Large intestine (tissue), 3 donors: ENCODE data around the gene IFITM10. TPM values are rescaled to one million over a fixed set of nuclear protein-coding genes. Genes with fewer than 3 reads are reported as not detected.
A peak's percentile ranks its signal among the peaks of the same experiment; 100 is the strongest.
"Not testable (repeated sequence)": the region's sequence is repeated elsewhere in the genome, so short reads cannot be mapped to it uniquely, and the experiment has no call there.

Source experiments
- DNase-seq, 2 donors: peaks; one replicate each; pipeline versions ENCODE4 v3.0.0 to v3.0.0-alpha.2; 2013
- H3K27ac ChIP-seq: one replicate; pipeline ENCODE4 v1.5.1; 2013; ENCODE audit warnings: low read length
- H3K27me3 ChIP-seq: 2 replicates; pipeline ENCODE4 v1.6.1; 2013; ENCODE audit warnings: low read length; ENCODE audit not compliant: control insufficient read depth, insufficient read depth
- H3K36me3 ChIP-seq: 2 replicates; pipeline ENCODE4 v1.6.1; 2013; ENCODE audit warnings: low read length; ENCODE audit not compliant: control insufficient read depth, insufficient read depth
- H3K4me1 ChIP-seq: one replicate; pipeline ENCODE4 v1.6.1; 2013; ENCODE audit warnings: low read length; ENCODE audit not compliant: control insufficient read depth, insufficient read depth
- H3K4me3 ChIP-seq: one replicate; pipeline ENCODE4 v1.5.1; 2013; ENCODE audit warnings: low read length
- H3K9me3 ChIP-seq: one replicate; pipeline ENCODE4 v1.6.1; 2013; ENCODE audit warnings: mild to moderate bottlenecking, low read depth, low read length, moderate library complexity; ENCODE audit not compliant: control insufficient read depth
- WGBS: methylation state at CpG from one replicate; pipeline ENCODE4 v1.1.5; 2013; ENCODE audit warnings: low lambda C conversion rate; ENCODE audit not compliant: insufficient coverage; 5-methylcytosine and 5-hydroxymethylcytosine counted together
- polyA plus RNA-seq: library from polyadenylated mRNA; unstranded; fragments of 120-200 nt; gene quantifications from one replicate; pipeline ENCODE4 v1.2.1, GENCODE V29; 2013

The IFITM10 gene
- polyA plus RNA-seq, 1 donor, result 0.67 TPM

GRCh38 chr11:1770528-1770927 is 20.1 kb upstream of the IFITM10 start:
- no peaks in the 10 kb centered on the region for H3K36me3 ChIP-seq
- DNase-seq, result no peak
- no peak overlapping the region for H3K4me3 ChIP-seq
- peaks cover 6% of the 10 kb centered on the region for H3K9me3 ChIP-seq
- peaks cover 5% of the 10 kb centered on the region for H3K4me1 ChIP-seq
- WGBS, result 100% methylated on average over 1 of the region's 5 CpGs
- no peak overlapping the region for H3K27ac ChIP-seq
- peaks cover 2% of the 10 kb centered on the region for H3K27me3 ChIP-seq

GRCh38 chr11:1770061-1770460 is 19.7 kb upstream of the IFITM10 start:
- Histone ChIP-seq H3K9me3 (peaks cover 4% of the 10 kb centered on the region), H3K4me1 (peaks cover 5% of the 10 kb centered on the region), H3K4me3 (no peak overlapping the region), H3K36me3 (no peaks in the 10 kb centered on the region), H3K27ac (no peak overlapping the region), H3K27me3 (peaks cover 2% of the 10 kb centered on the region)
- no peak for DNase-seq
- no CpG with 5 or more reads among the region's 7 CpGs for WGBS

GRCh38 chr11:1769304-1769936 is 19.0 kb upstream of the IFITM10 start:
- not testable (repeated sequence) for H3K9me3 ChIP-seq, H3K27me3 ChIP-seq, H3K4me3 ChIP-seq, H3K27ac ChIP-seq, H3K36me3 ChIP-seq, H3K4me1 ChIP-seq
- DNase-seq, result peak; percentile 50 to 81
- WGBS, result 57% methylated on average over 1 of the region's 9 CpGs

- H3K27me3 ChIP-seq, result peaks cover 2% of the 10 kb centered on the region
- H3K9me3 ChIP-seq, result no peaks in the 10 kb centered on the region
- no peak overlapping the region for H3K4me3 ChIP-seq
- peaks cover 10% of the 10 kb centered on the region for H3K4me1 ChIP-seq
- no peak overlapping the region for H3K27ac ChIP-seq
- H3K36me3 ChIP-seq, result no peaks in the 10 kb centered on the region
- no CpG with 5 or more reads among the region's 7 CpGs for WGBS
- DNase-seq, result no peak
Observed at GRCh38 chr11:1768141-1768469, 17.7 kb upstream of the IFITM10 start.

GRCh38 chr11:1767399-1768140 is 17.2 kb upstream of the IFITM10 start:
- Histone ChIP-seq H3K4me1 (peaks cover 12% of the 10 kb centered on the region), H3K27me3 (peaks cover 2% of the 10 kb centered on the region), H3K4me3 (no peak overlapping the region), H3K36me3 (no peaks in the 10 kb centered on the region), H3K9me3 (no peaks in the 10 kb centered on the region), H3K27ac (no peak overlapping the region)
- no CpG with 5 or more reads among the region's 19 CpGs for WGBS
- no peak for DNase-seq

GRCh38 chr11:1766719-1767398 is 16.5 kb upstream of the IFITM10 start:
- Histone ChIP-seq H3K4me3 (no peak overlapping the region), H3K27ac (no peak overlapping the region), H3K36me3 (peaks cover 3% of the 10 kb centered on the region), H3K9me3 (no peaks in the 10 kb centered on the region), H3K27me3 (peaks cover 2% of the 10 kb centered on the region), H3K4me1 (peaks cover 14% of the 10 kb centered on the region)
- WGBS, result no CpG with 5 or more reads among the region's 22 CpGs
- DNase-seq, result no peak

GRCh38 chr11:1765871-1766718 is 15.7 kb upstream of the IFITM10 start:
- H3K4me1 ChIP-seq, result peaks cover 21% of the 10 kb centered on the region
- H3K27ac ChIP-seq, result no peak overlapping the region
- no peak for DNase-seq
- WGBS, result 88% methylated on average over 4 of the region's 28 CpGs
- no peaks in the 10 kb centered on the region for H3K9me3 ChIP-seq
- H3K4me3 ChIP-seq, result no peak overlapping the region
- H3K27me3 ChIP-seq, result no peaks in the 10 kb centered on the region
- peaks cover 11% of the 10 kb centered on the region for H3K36me3 ChIP-seq

- Histone ChIP-seq H3K36me3 (peaks cover 30% of the 10 kb centered on the region), H3K4me3 (peak within 1 kb of the TSS; percentile 77), H3K4me1 (peaks cover 27% of the 10 kb centered on the region), H3K27me3 (no peaks in the 10 kb centered on the region), H3K9me3 (peaks cover 2% of the 10 kb centered on the region), H3K27ac (peak within 1 kb of the TSS; percentile 88)
- no CpG with 5 or more reads among the region's 85 CpGs for WGBS
- DNase-seq, result peak; percentile 76 to 83
Observed at GRCh38 chr11:1763796-1764661, 13.6 kb upstream of the IFITM10 start, which contains the start of gene CTSD. Gene CTSD (minus strand): TSS chr11:1763927. CDS start chr11:1763859, 68 bp downstream.

GRCh38 chr11:1763336-1763795 is 13.0 kb upstream of the IFITM10 start:
- DNase-seq, result no peak
- peaks cover 37% of the 10 kb centered on the region for H3K36me3 ChIP-seq
- WGBS, result no CpG with 5 or more reads among the region's 32 CpGs
- peaks cover 2% of the 10 kb centered on the region for H3K9me3 ChIP-seq
- peaks cover 27% of the 10 kb centered on the region for H3K4me1 ChIP-seq
- H3K27me3 ChIP-seq, result no peaks in the 10 kb centered on the region
- peak overlapping the region; percentile 88 for H3K27ac ChIP-seq
- peak overlapping the region; percentile 77 for H3K4me3 ChIP-seq
